GM23338 (cell line): ENCODE results near the gene OR8A1.

Experiments used
- EZH2 ChIP-seq: fragments of 200-600 bp; sonication (generic); IDR thresholded peaks from one replicate; pipeline ENCODE4 v1.8.0; 2017; ENCODE audit warnings: antibody characterized with exemption, mild to moderate bottlenecking, low read depth; ENCODE audit not compliant: unreplicated experiment
- JUNB ChIP-seq: IDR thresholded peaks from one replicate; pipeline ENCODE4 v1.6.1; 2016; ENCODE audit warnings: antibody characterized with exemption; ENCODE audit not compliant: unreplicated experiment
- POLR2AphosphoS5 ChIP-seq: IDR thresholded peaks from 2 replicates; pipeline ENCODE4 v1.6.1; 2016; ENCODE audit warnings: antibody characterized with exemption, low read depth
- STAT1 ChIP-seq: IDR thresholded peaks from one replicate; pipeline ENCODE4 v1.6.1; 2016; ENCODE audit warnings: antibody characterized with exemption; ENCODE audit not compliant: unreplicated experiment
- TF ChIP-seq, protein P1 (sequence below), 2 experiments: fragments of 200-600 bp in 1 of 2; sonication (generic) in 1 of 2; conservative IDR thresholded peaks; 2 replicates each; pipeline versions ENCODE4 v1.5.1 to v1.6.1; 2016 to 2017; ENCODE audit warnings: antibody characterized with exemption in 2 of 2, low read depth in 2 of 2, mild to moderate bottlenecking in 2 of 2, moderate library complexity in 1 of 2
- TF ChIP-seq, protein P2 (sequence below): IDR thresholded peaks from one replicate; pipeline ENCODE4 v1.6.1; 2018; ENCODE audit warnings: antibody characterized with exemption; ENCODE audit not compliant: unreplicated experiment

DNA sequence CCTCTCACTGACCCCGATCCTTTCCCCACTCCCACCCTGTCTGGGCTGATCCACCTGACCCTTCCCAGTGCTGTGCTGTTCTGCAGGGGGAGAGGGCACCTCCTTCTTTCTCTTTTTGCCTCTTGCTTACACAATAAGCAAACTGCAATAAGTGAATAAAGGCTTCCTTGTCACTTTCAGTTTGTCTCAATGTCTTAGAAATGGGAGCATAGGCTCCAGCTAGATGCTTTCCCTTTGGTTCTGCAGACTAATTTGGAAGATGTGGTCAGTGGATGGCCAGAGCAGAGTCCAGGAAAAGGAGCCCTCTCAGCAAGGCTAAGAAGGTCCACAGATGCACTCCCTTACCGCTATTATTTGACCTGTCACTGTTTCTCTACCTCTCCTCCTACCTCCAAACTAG lies 35.7 kb upstream of the OR8A1 start:
- TF ChIP-seq, protein P1, sequence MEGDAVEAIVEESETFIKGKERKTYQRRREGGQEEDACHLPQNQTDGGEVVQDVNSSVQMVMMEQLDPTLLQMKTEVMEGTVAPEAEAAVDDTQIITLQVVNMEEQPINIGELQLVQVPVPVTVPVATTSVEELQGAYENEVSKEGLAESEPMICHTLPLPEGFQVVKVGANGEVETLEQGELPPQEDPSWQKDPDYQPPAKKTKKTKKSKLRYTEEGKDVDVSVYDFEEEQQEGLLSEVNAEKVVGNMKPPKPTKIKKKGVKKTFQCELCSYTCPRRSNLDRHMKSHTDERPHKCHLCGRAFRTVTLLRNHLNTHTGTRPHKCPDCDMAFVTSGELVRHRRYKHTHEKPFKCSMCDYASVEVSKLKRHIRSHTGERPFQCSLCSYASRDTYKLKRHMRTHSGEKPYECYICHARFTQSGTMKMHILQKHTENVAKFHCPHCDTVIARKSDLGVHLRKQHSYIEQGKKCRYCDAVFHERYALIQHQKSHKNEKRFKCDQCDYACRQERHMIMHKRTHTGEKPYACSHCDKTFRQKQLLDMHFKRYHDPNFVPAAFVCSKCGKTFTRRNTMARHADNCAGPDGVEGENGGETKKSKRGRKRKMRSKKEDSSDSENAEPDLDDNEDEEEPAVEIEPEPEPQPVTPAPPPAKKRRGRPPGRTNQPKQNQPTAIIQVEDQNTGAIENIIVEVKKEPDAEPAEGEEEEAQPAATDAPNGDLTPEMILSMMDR (conservative IDR thresholded peaks at IDR 0.05; ENCODE audit: low read depth in 2 of 2) = no peak
- TF ChIP-seq, protein P2, sequence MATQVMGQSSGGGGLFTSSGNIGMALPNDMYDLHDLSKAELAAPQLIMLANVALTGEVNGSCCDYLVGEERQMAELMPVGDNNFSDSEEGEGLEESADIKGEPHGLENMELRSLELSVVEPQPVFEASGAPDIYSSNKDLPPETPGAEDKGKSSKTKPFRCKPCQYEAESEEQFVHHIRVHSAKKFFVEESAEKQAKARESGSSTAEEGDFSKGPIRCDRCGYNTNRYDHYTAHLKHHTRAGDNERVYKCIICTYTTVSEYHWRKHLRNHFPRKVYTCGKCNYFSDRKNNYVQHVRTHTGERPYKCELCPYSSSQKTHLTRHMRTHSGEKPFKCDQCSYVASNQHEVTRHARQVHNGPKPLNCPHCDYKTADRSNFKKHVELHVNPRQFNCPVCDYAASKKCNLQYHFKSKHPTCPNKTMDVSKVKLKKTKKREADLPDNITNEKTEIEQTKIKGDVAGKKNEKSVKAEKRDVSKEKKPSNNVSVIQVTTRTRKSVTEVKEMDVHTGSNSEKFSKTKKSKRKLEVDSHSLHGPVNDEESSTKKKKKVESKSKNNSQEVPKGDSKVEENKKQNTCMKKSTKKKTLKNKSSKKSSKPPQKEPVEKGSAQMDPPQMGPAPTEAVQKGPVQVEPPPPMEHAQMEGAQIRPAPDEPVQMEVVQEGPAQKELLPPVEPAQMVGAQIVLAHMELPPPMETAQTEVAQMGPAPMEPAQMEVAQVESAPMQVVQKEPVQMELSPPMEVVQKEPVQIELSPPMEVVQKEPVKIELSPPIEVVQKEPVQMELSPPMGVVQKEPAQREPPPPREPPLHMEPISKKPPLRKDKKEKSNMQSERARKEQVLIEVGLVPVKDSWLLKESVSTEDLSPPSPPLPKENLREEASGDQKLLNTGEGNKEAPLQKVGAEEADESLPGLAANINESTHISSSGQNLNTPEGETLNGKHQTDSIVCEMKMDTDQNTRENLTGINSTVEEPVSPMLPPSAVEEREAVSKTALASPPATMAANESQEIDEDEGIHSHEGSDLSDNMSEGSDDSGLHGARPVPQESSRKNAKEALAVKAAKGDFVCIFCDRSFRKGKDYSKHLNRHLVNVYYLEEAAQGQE = no peak
- TF ChIP-seq EZH2 (no peak), POLR2AphosphoS5 (no peak), STAT1 (no peak), JUNB (no peak)
